GM10266 (cell line): ENCODE results near the gene CHAD.

Experiments
- DNase-seq: peaks from one replicate; pipeline ENCODE4 v3.0.0; 2012; ENCODE audit errors: extremely low spot score
- TF ChIP-seq, protein P1 (sequence below): IDR thresholded peaks from 2 replicates; pipeline ENCODE4 v1.5.1; 2012; ENCODE audit warnings: mild to moderate bottlenecking, low read depth; ENCODE audit not compliant: control insufficient read depth, insufficient read depth; ENCODE audit errors: missing control alignments

Gene CHAD

DNA sequence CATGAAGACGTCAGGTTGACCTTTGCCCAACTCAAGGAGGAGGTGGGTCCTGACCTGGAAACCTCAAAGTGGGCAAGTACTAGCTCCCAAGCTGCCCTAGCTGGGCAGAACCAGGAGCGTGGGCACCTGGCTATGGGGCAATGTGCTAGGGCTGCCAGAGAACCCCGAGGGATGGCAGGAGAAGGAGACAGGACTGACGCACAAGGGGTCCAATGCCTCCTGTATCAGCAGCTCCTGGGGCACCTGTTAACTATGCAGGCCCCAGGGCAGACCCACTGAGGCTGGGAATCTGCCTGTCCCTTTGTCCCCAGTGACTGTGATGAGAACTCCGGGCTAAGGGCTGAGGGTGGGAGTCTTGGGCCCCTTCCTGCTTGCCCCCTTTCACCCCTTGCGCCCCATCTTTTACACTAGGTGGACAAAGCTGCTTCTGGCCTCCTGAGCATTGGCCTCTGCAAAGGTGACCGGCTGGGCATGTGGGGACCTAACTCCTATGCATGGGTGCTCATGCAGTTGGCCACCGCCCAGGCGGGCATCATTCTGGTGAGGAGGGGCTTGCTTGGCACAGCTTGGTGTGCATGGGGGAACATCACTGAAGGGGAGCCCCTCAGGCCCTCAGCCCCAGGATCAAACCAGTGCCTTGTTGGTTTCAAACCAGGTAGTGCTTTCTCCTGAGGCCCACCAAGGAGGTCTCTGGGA, 7.7 kb downstream of the CHAD start:
- TF ChIP-seq, protein P1, sequence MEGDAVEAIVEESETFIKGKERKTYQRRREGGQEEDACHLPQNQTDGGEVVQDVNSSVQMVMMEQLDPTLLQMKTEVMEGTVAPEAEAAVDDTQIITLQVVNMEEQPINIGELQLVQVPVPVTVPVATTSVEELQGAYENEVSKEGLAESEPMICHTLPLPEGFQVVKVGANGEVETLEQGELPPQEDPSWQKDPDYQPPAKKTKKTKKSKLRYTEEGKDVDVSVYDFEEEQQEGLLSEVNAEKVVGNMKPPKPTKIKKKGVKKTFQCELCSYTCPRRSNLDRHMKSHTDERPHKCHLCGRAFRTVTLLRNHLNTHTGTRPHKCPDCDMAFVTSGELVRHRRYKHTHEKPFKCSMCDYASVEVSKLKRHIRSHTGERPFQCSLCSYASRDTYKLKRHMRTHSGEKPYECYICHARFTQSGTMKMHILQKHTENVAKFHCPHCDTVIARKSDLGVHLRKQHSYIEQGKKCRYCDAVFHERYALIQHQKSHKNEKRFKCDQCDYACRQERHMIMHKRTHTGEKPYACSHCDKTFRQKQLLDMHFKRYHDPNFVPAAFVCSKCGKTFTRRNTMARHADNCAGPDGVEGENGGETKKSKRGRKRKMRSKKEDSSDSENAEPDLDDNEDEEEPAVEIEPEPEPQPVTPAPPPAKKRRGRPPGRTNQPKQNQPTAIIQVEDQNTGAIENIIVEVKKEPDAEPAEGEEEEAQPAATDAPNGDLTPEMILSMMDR = no peak
- DNase-seq = peak; percentile 3

DNA sequence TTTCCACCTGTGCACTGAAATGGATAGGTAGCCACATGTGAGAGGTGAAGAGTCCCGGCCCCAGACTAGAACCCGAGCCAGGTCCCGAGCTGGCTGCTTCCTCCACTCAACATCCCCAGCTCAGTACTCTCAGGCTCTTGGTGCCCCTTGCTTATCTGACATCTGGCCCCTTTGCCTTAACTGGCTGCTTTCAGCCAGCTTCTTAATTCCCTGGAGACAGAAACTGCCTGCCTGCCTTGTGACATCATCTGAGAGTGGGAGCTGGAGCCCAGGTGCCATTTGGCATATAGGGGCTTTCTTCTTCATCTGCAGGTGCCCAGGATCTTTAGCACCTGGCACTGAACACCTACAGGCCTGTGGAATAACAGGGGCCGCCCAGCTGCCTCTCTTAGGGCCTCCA, 8.9 kb downstream of the CHAD start:
- TF ChIP-seq, protein P1 = no peak
- peak; percentile 3 for DNase-seq

DNA sequence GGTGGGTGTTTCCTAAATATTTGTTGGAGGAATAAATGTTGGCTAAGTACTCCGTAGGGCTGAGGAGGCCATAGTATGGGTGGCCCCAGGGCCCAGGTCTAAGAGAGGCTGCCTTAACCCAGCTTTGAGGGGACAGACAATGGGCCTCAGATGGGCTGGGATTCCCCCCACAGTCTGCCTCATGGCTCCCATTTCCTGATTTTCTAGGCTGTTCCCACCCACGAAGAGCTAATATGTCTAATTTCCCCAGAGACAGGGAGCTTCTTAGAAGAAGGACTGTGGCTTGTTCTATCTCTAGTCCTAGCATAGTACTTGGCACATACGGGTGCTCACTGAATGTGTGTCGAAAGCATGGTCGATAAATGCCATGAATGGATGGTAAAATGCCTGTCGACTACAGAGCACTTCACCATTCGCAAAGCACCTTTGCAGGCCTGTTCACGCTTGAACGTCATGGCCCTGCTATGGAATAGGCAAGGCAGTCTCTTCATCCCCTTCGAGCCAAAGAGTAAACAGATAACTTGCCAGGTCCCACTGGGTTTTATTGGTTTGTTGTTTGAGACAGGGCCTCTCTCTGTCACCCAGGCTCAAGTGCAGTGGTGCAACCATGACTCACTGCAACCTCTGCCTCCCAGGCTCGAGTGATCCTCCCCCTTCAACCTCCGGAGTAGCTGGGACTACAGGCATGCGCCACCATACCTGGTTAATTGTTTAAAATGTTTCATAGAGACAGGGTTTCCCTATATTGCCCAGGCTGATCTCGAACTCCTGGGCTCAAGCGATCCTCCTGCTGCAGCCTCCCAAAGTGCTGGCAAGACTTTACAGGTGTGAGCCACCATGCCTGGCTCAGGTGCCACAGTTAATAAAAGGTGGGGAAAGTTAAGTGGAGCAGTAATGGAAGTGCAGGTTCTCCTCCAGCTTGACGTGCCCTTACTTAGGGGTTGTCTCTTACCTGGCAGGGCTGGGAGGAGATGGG, 9.7 kb downstream of the CHAD start:
- DNase-seq = peak; percentile 6

DNA sequence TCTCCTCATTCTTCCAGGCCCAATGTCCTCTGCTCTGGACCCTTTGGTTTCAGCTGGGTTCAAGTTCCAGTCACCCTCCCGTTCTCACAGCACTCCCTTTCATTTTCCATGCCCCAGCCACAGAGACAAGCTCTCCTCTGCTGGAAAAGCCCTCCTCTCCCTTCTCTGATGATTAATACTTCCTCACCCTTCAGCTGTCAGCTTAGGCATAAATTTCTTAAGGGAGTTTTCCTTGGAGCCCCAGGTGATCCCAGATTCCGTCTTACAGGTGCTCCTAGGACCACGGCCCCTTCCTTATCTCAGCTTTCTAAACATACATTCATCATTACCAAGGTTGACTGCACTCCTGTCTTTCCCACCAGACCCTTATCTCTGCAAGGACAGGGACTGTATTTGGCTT, 10.4 kb downstream of the CHAD start:
- no peak for DNase-seq

More for the DNA sequence above, 9.7 kb downstream of the CHAD start:
- TF ChIP-seq, protein P1 = no peak

DNA sequence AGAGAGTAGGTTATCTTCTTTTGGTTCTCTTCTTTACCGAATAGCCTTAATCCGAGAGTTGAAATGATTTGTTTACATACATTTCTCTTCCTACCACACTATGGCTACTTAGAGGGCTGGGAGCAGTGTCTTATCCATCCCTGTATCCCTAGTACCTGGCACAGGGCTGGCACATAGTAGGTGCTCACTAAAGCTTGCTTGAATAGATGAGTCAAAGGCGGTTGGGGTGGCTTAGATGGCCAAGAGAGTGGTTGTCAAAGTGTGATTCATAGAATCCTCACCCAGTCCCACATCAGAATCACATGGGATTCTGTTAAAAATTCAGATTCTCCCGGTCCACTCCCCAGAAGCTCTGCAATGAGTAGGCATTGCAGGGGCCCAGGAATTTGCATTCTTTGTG, 11.1 kb downstream of the CHAD start:
- no peak for DNase-seq
- TF ChIP-seq, protein P1 = no peak

More for the DNA sequence above, 10.4 kb downstream of the CHAD start:
- TF ChIP-seq, protein P1 = no peak

DNA sequence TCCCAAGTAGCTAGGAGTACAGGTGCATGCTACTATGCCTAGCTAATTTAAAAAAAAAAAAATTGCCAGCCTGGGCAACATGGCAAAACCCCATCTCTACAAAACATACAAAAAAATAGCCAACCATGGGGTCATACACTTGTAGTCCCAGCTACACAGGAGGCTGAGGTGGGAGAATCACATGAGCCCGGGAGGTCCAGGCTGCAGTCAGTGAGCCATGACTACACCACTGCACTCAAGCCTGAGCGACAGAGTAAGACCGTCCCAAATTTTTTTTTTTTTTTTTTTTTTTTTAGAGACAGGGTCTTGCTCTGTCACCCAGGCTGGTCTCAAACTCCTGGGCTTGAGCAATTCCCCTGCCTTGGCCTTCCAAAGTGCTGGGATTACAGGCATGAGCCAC, 14.8 kb downstream of the CHAD start:
- DNase-seq = no peak
- TF ChIP-seq, protein P1 = no peak
